Measurements from ENCODE around the gene TMEM235. TPM values are rescaled to one million over a fixed set of nuclear protein-coding genes. Genes with fewer than 3 reads are reported as not detected.

TMEM235 gene
- total and polyA plus RNA-seq, 9 of the 15 experiments (the other 6 are each of a cell fraction or from before 2014, with no cell fraction given) = not detected

DNA sequence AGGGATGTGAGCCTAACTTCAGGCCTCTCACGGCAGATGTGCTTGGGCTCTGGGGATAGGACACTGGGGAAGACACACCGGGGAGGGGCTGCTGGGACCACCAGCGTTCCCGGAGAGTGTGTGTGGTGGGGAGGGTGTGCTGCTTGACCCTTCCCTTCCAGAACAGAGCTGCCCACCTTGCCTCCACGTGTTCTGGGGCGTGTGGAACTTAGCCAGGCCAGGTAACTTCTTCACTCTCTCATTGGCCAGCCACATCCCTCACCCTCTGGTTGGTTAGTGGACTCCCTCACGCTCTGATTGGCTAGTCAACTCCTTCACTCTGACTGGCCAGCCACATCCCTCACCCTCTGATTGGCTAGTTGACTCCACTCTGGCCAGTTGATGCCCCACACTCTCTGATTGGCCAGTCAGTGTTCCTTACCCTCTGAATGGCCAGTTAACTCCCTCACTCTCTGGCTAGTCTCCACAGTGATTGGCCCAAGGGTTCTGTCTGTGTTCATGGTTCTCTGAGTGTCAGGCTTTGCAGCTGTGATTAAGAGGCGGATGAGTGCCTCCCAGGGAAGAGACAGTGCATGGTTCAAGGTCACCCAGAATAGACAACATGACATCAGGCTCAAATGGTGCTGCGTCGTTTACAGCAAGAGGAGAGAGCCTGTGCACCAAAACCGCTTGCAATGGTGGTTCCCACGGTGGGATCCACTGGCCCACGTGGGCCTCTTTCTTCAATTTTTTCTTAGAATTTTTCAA is 10.0 kb downstream of the TMEM235 start:
- no peaks in the 10 kb centered on the region for H3K36me3 ChIP-seq (ENCODE audit: control insufficient read depth, insufficient read depth, low read length)
- H3K27ac ChIP-seq (ENCODE audit: extremely low read depth, low read depth, low read length) = no peak overlapping the region
- no peak overlapping the region for H3K4me3 ChIP-seq
- DNase-seq (ENCODE audit: extremely low read depth in 1 of 4, low spot score in 3 of 4) = peak; percentile 78 to 95 (median 90)
- ChIA-PET CTCF (ENCODE audit: low intra/inter-chr PET ratio) (no interaction called here), POLR2A (interaction anchor here (0.5 to 0.8 kb wide), 4 partner anchors 17 to 125 kb away, joined by 3 read pairs; no protein-coding TSS in a partner anchor)
- in situ Hi-C loops (cut with MboI) = no loop called here
- peaks cover 6% of the 10 kb centered on the region for H3K9me1 ChIP-seq (ENCODE audit: control insufficient read depth, insufficient read depth, low read length)
- H3K9me3 ChIP-seq (replicated peaks; ENCODE audit: control insufficient read depth, insufficient read depth, low read depth, low read length) = no peaks in the 10 kb centered on the region
- no TSS peak for BruUV-seq (replicated peaks)
- peak; percentile 97 for ATAC-seq
- H3K4me2 ChIP-seq (ENCODE audit: insufficient read depth, low read length) = no peak overlapping the region
- no peaks in the 10 kb centered on the region for H4K20me1 ChIP-seq (replicated peaks; ENCODE audit: control insufficient read depth, insufficient read depth, low read length)
- intact Hi-C loops (cut with micrococcal nuclease) = no loop called here
- no peaks in the 10 kb centered on the region for H3K27me3 ChIP-seq (ENCODE audit: control insufficient read depth in 2 of 2, insufficient read depth in 2 of 2, low read length in 2 of 2)
- peak overlapping the region; percentile 67 for H2AFZ ChIP-seq (ENCODE audit: low read depth, low read length)
- H3K9ac ChIP-seq (ENCODE audit: insufficient read depth in 1 of 2, low read depth in 2 of 2, low read length in 2 of 2) = no peak overlapping the region
- peak; percentile 99 for FAIRE-seq
- no peaks in the 10 kb centered on the region for H3K79me2 ChIP-seq (ENCODE audit: control insufficient read depth, insufficient read depth, low read length)
- 64% methylated on average over 13 of the region's 13 CpGs for WGBS (ENCODE audit: insufficient coverage, low coverage, missing lambda C conversion rate)
- H3K4me1 ChIP-seq (replicated peaks in 1 of 2; ENCODE audit: control insufficient read depth in 2 of 2, insufficient read depth in 2 of 2, low read length in 2 of 2) = peaks cover 19 to 42% of the 10 kb centered on the region in 2 experiments; a peak in 4 of 5 replicates
- TF ChIP-seq CHD4 (IDR thresholded peaks at IDR 0.05; ENCODE audit: insufficient read depth, insufficient replicate concordance, low read depth, low read length, poor library complexity, severe bottlenecking) (no peak), ERF (CRISPR knock-in tag; IDR thresholded peaks at IDR 0.05) (no peak), ZKSCAN8 (CRISPR knock-in tag; IDR thresholded peaks at IDR 0.05) (peak; percentile 65; the same call in 1 of the 2 replicates), MEIS2 (IDR thresholded peaks at IDR 0.05; ENCODE audit: partially characterized antibody) (peak; percentile 16), ASH1L (IDR thresholded peaks at IDR 0.05; ENCODE audit: borderline replicate concordance, low read depth, partially characterized antibody) (peak; percentile 97), EZH2 (IDR thresholded peaks at IDR 0.05; ENCODE audit: borderline replicate concordance, low read depth, low read length) (peak; percentile 97), PYGO2 (tag; IDR thresholded peaks at IDR 0.05) (peak; percentile 91), ZKSCAN1 (IDR thresholded peaks at IDR 0.05; ENCODE audit: low read depth, low read length) (no peak), U2AF1 (optimal IDR thresholded peaks at IDR 0.05; ENCODE audit: low read depth, low read length) (no peak), FOS (IDR thresholded peaks at IDR 0.05; ENCODE audit: extremely low read depth, insufficient read length) (peak; percentile 96), THRB (CRISPR knock-in tag; conservative IDR thresholded peaks at IDR 0.05) (0 out of 2 replicates have a peak, but pooled peaks have one; percentile 71), NFYB (IDR thresholded peaks at IDR 0.05; ENCODE audit: extremely low read depth, insufficient read length) (peak; percentile 98), CXXC5 (CRISPR knock-in tag; IDR thresholded peaks at IDR 0.05) (peak; percentile 42; the same call in 1 of the 2 replicates)
- TF ChIP-seq, protein P1, sequence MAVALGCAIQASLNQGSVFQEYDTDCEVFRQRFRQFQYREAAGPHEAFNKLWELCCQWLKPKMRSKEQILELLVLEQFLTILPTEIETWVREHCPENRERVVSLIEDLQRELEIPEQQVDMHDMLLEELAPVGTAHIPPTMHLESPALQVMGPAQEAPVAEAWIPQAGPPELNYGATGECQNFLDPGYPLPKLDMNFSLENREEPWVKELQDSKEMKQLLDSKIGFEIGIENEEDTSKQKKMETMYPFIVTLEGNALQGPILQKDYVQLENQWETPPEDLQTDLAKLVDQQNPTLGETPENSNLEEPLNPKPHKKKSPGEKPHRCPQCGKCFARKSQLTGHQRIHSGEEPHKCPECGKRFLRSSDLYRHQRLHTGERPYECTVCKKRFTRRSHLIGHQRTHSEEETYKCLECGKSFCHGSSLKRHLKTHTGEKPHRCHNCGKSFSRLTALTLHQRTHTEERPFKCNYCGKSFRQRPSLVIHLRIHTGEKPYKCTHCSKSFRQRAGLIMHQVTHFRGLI (CRISPR knock-in tag; IDR thresholded peaks at IDR 0.05) = 0 out of 2 replicates have a peak, but pooled peaks have one; percentile 56
- TF ChIP-seq, protein P2, sequence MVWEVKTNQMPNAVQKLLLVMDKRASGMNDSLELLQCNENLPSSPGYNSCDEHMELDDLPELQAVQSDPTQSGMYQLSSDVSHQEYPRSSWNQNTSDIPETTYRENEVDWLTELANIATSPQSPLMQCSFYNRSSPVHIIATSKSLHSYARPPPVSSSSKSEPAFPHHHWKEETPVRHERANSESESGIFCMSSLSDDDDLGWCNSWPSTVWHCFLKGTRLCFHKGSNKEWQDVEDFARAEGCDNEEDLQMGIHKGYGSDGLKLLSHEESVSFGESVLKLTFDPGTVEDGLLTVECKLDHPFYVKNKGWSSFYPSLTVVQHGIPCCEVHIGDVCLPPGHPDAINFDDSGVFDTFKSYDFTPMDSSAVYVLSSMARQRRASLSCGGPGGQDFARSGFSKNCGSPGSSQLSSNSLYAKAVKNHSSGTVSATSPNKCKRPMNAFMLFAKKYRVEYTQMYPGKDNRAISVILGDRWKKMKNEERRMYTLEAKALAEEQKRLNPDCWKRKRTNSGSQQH (CRISPR knock-in tag; IDR thresholded peaks at IDR 0.05) = no peak
